Tibial artery (tissue), 4 donors: ENCODE data around the gene TMPRSS13.

Source experiments
- DNase-seq, 2 donors: peaks; one replicate each; pipeline ENCODE4 v3.0.0-alpha.2; 2019
- H3K27ac ChIP-seq, 2 donors: fragments of 200-600 bp; sonication (generic) in 1 of 2; 1 replicate in 1 of 2; 2 replicates in 1 of 2; pipeline ENCODE4 v1.5.1; 2018 to 2019; ENCODE audit warnings: mild to moderate bottlenecking in 1 of 2
- H3K27me3 ChIP-seq, 2 donors: fragments of 200-600 bp; sonication (generic) in 1 of 2; one replicate each; pipeline versions ENCODE4 v1.5.1 to v1.6.0; 2016 to 2019
- H3K36me3 ChIP-seq, 3 donors: fragments of 200-600 bp; sonication (generic) in 2 of 3; one replicate each; pipeline ENCODE4 v1.5.1; 2016 to 2019; ENCODE audit warnings: mild to moderate bottlenecking in 2 of 3
- H3K4me1 ChIP-seq, 4 donors: fragments of 200-600 bp; sonication (generic) in 2 of 4; 1 replicate in 3 of 4; 2 replicates in 1 of 4; pipeline ENCODE4 v1.5.1; 2016 to 2019
- H3K4me3 ChIP-seq, 2 donors: fragments of 200-600 bp; sonication (generic) in 1 of 2; 1 replicate in 1 of 2; 2 replicates in 1 of 2; pipeline ENCODE4 v1.5.1; 2018 to 2019; ENCODE audit warnings: mild to moderate bottlenecking in 2 of 2
- H3K9me3 ChIP-seq, 3 donors: fragments of 200-600 bp; sonication (generic) in 1 of 3; one replicate each; pipeline ENCODE4 v1.5.1; 2016 to 2019
- intact Hi-C: fragments of 100-400 bp; cut with DNase I; formaldehyde crosslinking; loops from one replicate; pipeline ENCODE4 v1.15.0; 2023; ENCODE audit warnings: low total_unique reads
- TF ChIP-seq, protein P1 (sequence below), 2 experiments: fragments of 200-600 bp in 1 of 2; fragments of 450-650 bp in 1 of 2; IDR thresholded peaks; one replicate each; pipeline ENCODE4 v1.5.1; 2017 to 2019; ENCODE audit warnings: antibody characterized with exemption in 2 of 2, mild to moderate bottlenecking in 1 of 2, moderate library complexity in 1 of 2

Gene TMPRSS13

DNA sequence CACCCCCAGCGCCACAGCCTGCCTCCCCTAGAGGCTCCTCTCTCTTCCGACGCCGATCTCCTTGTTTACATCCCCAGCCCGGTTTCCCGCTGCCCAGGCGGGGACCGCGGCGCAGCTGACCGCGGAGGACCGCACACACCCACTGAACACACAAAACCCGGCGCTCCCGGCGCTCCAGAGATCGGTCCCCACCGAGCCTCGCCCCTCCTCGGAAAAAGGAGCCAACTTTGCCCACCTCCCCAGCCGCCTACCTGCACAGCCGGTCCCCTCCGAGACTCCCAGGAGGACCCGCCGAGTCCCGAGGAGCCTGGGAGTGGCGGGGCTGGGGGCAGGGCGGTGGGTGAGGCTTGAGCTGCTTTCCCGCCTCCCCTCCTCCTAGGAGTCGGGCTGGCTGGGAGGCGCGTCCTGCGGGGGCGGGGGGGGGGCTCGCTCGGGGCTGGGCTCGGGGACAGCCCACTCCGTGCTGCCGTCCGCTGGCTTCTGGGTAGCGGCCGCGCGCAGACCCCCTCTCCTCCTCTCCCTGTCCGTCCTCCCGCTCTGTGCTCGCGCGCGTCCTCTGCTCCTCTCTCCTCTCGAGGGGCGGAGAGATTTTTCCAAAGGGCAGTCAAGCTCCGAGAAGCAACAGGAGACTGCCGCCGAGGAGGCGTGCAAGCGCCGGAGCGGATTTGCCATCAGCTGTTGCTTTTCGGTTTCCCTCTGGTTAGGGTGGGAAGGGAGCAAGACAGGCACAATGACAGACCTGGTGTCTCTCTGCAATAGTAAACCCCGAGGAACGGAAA is 52.7 kb downstream of the TMPRSS13 start, which contains the start of gene FXYD6:
Gene FXYD6, minus strand, starts transcription at position 318 of the 779 bp plus-strand sequence. CDS start 33,882 bp downstream, outside the sequence.
- TF ChIP-seq, protein P1, sequence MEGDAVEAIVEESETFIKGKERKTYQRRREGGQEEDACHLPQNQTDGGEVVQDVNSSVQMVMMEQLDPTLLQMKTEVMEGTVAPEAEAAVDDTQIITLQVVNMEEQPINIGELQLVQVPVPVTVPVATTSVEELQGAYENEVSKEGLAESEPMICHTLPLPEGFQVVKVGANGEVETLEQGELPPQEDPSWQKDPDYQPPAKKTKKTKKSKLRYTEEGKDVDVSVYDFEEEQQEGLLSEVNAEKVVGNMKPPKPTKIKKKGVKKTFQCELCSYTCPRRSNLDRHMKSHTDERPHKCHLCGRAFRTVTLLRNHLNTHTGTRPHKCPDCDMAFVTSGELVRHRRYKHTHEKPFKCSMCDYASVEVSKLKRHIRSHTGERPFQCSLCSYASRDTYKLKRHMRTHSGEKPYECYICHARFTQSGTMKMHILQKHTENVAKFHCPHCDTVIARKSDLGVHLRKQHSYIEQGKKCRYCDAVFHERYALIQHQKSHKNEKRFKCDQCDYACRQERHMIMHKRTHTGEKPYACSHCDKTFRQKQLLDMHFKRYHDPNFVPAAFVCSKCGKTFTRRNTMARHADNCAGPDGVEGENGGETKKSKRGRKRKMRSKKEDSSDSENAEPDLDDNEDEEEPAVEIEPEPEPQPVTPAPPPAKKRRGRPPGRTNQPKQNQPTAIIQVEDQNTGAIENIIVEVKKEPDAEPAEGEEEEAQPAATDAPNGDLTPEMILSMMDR (IDR thresholded peaks at IDR 0.05): no peak
- H3K4me3 ChIP-seq: peak within 1 kb of the TSS; percentile 46 to 49
- no peaks in the 10 kb centered on the region for H3K9me3 ChIP-seq
- intact Hi-C loops: no loop called here
- no peak for DNase-seq
- peaks cover 4 to 69% of the 10 kb centered on the region in 2 donors for H3K27me3 ChIP-seq
- no peaks in the 10 kb centered on the region for H3K36me3 ChIP-seq
- peaks cover 0 to 19% (median 14%) of the 10 kb centered on the region in 4 donors for H3K4me1 ChIP-seq
- H3K27ac ChIP-seq: peak within 1 kb of the TSS in 1 of 2 donors; percentile 46

DNA sequence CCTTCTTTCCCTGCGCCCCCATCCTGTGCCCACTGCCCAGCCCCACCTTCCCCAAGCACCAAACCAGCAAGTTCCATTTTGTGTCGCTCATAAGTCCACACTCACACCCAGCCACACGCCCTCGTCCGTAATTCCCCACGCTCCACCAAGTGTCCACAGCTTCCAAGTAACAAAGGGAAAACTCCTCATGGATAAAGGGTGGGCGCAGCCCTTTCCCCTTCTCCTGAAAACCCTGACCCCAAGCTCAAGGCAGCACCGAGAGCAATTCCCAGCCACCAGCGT is 53.2 kb downstream of the TMPRSS13 start:
- no peak for DNase-seq
- intact Hi-C loops: no loop called here
- TF ChIP-seq, protein P1 (IDR thresholded peaks at IDR 0.05): no peak
- H3K27me3 ChIP-seq: peaks cover 4 to 68% of the 10 kb centered on the region in 2 donors
- H3K36me3 ChIP-seq: no peaks in the 10 kb centered on the region
- H3K4me1 ChIP-seq: peaks cover 0 to 19% (median 14%) of the 10 kb centered on the region in 4 donors
- H3K27ac ChIP-seq: peak overlapping the region in 1 of 2 donors; percentile 46
- H3K9me3 ChIP-seq: no peaks in the 10 kb centered on the region
- peak overlapping the region; percentile 46 to 49 for H3K4me3 ChIP-seq

DNA sequence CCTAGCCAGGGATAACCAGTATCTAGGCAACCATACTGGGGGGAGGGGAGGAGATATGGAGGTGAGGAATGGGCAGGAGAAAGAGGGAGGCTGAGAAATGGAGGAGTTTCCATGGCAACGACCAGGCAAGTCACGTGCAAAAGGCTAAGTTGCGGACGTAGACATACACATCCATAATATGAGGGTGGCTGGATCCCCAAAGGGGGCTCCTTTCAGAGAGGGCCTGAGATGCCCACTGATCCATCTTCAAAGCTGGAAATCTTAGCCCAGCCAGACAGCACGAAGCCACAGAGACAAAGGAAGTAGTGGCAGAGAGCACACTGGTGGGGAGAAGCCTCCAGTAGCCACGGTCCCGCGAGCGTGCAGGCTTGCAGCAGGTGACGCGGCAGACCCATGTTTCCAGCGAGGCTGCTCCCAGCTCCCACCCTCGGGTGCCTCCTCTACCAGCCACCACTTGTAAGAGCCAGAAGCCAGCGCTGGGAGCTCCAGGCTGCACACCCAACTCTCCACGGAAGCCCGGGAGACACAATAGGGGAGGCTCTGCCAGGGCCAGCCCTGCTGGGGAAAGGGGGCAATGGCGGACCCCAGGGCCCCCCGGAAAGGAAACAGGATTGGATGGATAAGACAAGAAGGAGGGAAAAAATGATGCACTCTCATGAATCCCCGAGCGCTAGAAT is 53.7 kb downstream of the TMPRSS13 start:
- no peaks in the 10 kb centered on the region for H3K36me3 ChIP-seq
- TF ChIP-seq, protein P1 (IDR thresholded peaks at IDR 0.05): no peak
- no peak for DNase-seq
- intact Hi-C loops: no loop called here
- peaks cover 0 to 19% (median 14%) of the 10 kb centered on the region in 4 donors for H3K4me1 ChIP-seq
- H3K27me3 ChIP-seq: peaks cover 4 to 68% of the 10 kb centered on the region in 2 donors
- H3K27ac ChIP-seq: no peak overlapping the region
- peak overlapping the region; percentile 46 to 49 for H3K4me3 ChIP-seq
- H3K9me3 ChIP-seq: no peaks in the 10 kb centered on the region

DNA sequence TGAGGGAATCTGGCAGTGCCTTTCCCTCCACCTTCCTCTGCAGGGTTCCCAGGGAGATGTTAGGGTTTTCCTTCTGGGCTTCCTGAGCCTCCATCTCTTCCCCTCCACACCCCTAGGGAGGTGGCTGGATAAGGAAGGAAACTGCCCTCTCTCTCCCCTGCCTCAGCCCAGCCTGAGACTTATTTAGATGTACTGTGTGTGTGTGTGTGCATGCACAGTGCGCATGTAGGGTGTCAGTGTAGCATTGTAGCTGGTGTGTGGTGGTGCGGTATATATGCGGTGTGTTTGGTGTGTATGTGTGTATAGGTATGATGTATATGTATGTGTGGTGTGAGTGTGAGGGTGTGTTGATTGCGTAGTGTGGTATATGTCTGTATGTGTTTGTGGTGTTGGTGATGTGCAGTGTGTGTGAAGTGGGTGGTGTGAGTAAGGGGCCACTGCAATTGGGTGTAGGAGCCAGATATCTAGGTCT is 54.3 kb downstream of the TMPRSS13 start:
- Histone ChIP-seq H3K4me3 (no peak overlapping the region), H3K36me3 (no peaks in the 10 kb centered on the region), H3K27ac (no peak overlapping the region), H3K9me3 (no peaks in the 10 kb centered on the region), H3K4me1 (peaks cover 0 to 21% (median 14%) of the 10 kb centered on the region in 4 donors), H3K27me3 (peaks cover 4 to 63% of the 10 kb centered on the region in 2 donors)
- no peak for DNase-seq
- intact Hi-C loops: no loop called here
- TF ChIP-seq, protein P1 (IDR thresholded peaks at IDR 0.05): no peak

DNA sequence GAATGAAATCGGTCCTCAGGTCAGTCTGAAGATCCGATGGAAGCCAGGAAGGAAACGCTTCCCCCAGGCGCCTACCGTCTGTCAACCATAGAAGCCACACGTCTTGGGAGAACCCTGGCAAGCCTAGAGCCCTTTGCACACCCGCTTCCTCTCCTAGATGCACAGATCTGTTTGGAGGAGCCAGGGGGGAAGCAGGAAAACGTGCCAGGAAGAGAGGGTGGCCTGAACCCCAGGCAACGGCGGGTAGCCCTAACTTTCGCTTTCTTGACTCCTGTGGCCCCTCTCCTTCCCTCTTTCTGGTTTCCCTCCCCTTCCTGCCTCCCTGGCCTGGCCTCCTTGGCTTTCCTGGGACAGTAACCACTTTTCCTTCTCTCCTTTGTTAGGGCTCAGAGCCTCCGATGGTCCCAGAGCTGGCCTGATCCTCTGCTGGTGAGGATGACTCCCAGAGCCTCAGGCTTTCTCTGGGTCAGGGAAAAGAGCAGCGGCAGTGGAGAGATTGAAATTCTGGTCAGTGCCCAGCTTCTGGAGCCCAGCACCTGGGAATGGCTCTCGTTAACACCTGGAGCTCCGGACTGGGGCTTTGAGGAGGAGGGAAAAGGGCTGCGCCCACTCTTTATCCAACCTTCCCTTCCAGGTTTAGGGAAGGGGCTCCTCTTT is 54.8 kb downstream of the TMPRSS13 start:
- H3K9me3 ChIP-seq: no peaks in the 10 kb centered on the region
- intact Hi-C loops: no loop called here
- TF ChIP-seq, protein P1 (IDR thresholded peaks at IDR 0.05): no peak
- H3K27ac ChIP-seq: no peak overlapping the region
- no peak overlapping the region for H3K4me3 ChIP-seq
- peaks cover 4 to 59% of the 10 kb centered on the region in 2 donors for H3K27me3 ChIP-seq
- peaks cover 0 to 24% (median 14%) of the 10 kb centered on the region in 4 donors for H3K4me1 ChIP-seq
- H3K36me3 ChIP-seq: no peaks in the 10 kb centered on the region
- DNase-seq: no peak
